GM21737 (cell line): ENCODE results near the gene TMEM117.

Experiments
- ATAC-seq: cut with Tn5 transposase; IDR thresholded peaks from one replicate; pipeline ENCODE4 v1.9.1; 2021; ENCODE audit warnings: mild to moderate bottlenecking, moderate library complexity; ENCODE audit not compliant: unreplicated experiment

Gene TMEM117

GRCh38 chr12:43835656-43836474, at the start of gene TMEM117:
TSS of gene TMEM117 (plus strand) at chr12:43836081.
- ATAC-seq = peak; percentile 75

- no peak for ATAC-seq
Observed at GRCh38 chr12:43786899-43787693, 48.8 kb upstream of the TMEM117 start.

- no peak for ATAC-seq
Observed at GRCh38 chr12:43789941-43790340, 45.9 kb upstream of the TMEM117 start.

- ATAC-seq = no peak
Observed at GRCh38 chr12:43795716-43796280, 40.1 kb upstream of the TMEM117 start.

- ATAC-seq = no peak
Observed at GRCh38 chr12:43797561-43798217, 38.2 kb upstream of the TMEM117 start.

- no peak for ATAC-seq
Observed at GRCh38 chr12:43805149-43805859, 30.6 kb upstream of the TMEM117 start.

GRCh38 chr12:43805860-43806736, 29.8 kb upstream of the TMEM117 start, which contains the start of gene TWF1:
TSS of gene TWF1 (minus strand) at chr12:43806317. CDS start at chr12:43806245, 72 bp downstream.
- peak; percentile 96 for ATAC-seq

- no peak for ATAC-seq
Observed at GRCh38 chr12:43806737-43807072, 29.2 kb upstream of the TMEM117 start.

GRCh38 chr12:43807386-43807785, 28.5 kb upstream of the TMEM117 start:
- ATAC-seq = no peak

GRCh38 chr12:43812057-43812456, 23.8 kb upstream of the TMEM117 start:
- ATAC-seq = no peak

- no peak for ATAC-seq
Observed at GRCh38 chr12:43812926-43813325, 23.0 kb upstream of the TMEM117 start.

GRCh38 chr12:43815416-43815815, 20.5 kb upstream of the TMEM117 start:
- ATAC-seq = no peak

GRCh38 chr12:43816168-43816567, 19.7 kb upstream of the TMEM117 start:
- ATAC-seq = no peak

- ATAC-seq = no peak
Observed at GRCh38 chr12:43824207-43824775, 11.6 kb upstream of the TMEM117 start.

GRCh38 chr12:43826681-43827080, 9.2 kb upstream of the TMEM117 start:
- ATAC-seq = no peak

- ATAC-seq = no peak
Observed at GRCh38 chr12:43827093-43827492, 8.8 kb upstream of the TMEM117 start.

GRCh38 chr12:43832463-43833168, 3.3 kb upstream of the TMEM117 start:
- ATAC-seq = no peak

GRCh38 chr12:43835264-43835655, 621 bp upstream of the TMEM117 start:
- ATAC-seq = peak; percentile 6
